ENCODE data around the gene WDR13.
"Not testable (repeated sequence)": the region's sequence is repeated elsewhere in the genome, so short reads cannot be mapped to it uniquely, and the experiment has no call there.

The WDR13 gene

DNA sequence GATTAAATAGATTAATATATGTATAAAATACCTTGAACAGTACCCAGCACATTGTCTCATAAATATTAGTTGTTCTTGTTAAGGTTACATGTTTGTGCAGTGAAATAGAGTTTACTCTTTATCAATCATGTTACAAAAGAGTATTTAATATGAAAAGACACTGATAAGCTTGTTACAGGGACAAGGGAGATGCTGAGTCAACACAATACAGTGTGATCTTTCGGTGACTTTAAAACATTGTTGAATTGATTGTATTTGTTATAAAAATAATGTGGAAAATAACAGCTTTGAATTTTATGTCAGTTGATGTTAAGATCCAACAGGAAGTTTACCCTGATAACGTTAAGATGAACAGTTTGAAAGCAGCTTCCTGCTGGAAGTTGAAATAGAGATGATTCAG is 1.4 kb upstream of the WDR13 start:
- no peak for DNase-seq

DNA sequence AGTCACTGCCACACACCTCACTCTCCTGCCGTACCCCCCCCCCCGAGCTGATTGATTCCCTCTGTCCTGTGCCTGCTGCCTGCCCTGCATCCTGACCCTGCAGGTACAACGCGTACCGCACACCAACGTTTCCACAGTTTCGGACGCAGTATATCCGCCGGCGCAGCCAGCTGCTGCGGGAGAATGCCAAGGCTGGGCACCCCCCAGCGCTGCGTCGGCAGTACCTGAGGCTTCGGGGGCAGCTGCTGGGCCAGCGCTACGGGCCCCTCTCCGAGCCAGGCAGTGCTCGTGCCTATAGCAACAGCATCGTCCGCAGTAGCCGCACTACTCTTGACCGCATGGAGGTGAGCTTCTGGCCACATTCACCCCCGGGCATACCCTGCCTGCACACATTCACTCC is 1.3 kb downstream of the WDR13 start:
- no peak for DNase-seq

DNA sequence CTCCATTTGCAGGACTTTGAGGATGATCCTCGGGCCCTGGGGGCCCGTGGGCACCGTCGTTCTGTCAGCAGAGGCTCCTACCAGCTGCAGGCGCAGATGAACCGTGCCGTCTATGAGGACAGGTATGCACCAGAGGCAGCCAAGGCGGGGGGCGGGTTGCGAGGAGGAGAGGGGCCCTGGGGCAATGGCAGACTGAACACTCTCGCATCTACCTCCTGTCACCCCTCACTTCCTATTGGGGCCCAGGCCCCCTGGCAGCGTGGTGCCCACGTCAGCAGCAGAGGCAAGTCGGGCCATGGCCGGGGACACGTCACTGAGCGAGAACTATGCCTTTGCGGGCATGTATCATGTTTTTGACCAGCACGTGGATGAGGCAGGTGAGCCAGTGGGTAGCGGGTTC is 2.0 kb downstream of the WDR13 start:
- DNase-seq, result no peak

DNA sequence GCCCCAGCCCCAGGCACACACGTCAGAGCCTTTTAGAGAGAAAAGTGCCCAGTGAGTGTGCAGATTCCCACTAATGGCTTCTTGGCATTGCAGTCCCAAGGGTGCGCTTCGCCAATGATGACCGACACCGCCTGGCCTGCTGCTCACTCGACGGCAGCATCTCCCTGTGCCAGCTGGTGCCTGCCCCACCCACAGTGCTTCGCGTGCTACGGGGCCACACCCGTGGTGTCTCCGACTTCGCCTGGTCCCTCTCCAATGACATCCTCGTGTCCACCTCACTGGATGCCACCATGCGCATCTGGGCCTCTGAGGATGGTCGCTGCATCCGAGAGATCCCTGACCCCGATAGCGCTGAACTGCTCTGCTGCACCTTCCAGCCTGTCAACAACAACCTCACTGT is 2.9 kb downstream of the WDR13 start:
- no peak for DNase-seq

DNA sequence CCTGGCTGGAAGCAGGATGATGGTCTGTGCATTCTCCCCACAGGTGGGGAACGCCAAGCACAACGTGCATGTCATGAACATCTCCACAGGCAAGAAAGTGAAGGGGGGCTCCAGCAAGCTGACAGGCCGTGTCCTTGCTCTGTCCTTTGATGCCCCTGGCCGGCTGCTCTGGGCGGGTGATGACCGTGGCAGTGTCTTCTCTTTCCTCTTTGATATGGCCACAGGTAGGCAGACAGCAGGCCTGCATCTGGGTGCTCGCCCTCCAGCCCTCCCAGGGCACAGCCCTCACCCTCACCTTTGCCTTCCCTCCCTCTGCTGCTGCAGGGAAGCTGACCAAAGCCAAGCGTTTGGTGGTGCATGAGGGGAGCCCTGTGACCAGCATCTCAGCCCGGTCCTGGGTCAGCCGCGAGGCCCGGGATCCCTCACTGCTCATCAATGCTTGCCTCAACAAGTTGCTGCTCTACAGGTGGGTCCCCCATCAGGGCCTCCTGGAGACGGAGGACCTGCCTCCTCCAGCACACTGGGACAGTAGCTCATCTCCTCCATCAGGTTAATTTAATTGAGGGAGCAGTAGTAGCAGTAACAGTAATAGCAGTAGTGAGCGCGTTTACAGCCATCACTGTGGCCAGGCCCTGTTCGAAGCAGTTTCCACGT is 4.6 kb downstream of the WDR13 start:
- DNase-seq, result no peak

DNA sequence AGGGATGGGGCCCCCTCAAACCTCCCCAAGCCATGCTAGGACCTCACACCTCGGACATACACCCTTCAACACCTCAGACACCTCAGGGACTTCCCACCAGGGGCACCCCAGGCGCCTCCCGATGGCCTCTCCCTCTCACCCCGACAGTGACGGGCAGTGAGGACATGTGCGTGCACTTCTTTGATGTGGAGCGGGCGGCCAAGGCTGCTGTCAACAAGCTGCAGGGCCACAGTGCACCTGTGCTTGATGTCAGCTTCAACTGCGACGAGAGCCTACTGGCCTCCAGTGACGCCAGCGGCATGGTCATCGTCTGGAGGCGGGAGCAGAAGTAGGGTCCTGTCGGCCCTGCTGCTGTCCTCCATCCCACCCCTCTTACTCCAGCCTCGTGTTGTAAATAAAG is 7.4 kb downstream of the WDR13 start:
- DNase-seq, result no peak

DNA sequence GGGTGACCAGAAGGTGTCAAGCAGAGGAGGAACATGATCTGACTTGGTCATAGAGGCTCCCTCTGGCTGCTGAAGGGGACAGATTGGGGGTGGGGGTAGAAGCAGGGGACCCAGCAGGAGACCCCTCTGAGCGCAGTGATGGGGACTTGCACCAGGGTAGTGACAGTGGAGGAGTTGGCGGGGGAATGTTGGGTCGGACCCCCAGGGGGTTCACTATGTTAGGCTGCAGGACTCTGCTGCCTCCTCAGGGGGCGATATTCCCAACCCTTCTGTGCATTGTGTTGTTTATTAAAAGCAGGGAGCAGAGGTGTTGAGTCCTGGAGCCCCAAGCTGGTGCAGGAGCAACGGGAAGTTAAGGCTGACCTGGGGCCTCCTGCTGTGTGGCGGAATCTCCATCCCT is 8.8 kb downstream of the WDR13 start:
- no peak for DNase-seq

DNA sequence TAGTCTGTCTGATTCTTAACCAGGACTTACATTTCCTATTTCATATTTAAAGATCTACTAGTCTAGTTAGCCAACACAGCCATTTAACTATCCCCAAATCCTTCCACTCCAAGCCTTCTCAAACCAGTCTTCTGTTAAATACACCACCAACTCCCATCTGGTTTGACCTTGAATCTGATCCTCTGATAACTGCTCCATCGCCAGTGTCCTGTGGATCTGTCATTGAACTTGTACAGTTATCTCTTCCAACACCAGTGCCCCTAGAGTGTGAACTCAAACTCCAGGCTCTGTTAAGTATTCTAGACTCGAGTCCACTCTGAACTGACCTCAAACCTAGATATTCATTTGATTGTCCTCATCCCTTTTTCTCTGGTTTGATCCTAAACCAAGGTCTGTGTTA is 14.4 kb downstream of the WDR13 start:
- DNase-seq, result no peak

DNA sequence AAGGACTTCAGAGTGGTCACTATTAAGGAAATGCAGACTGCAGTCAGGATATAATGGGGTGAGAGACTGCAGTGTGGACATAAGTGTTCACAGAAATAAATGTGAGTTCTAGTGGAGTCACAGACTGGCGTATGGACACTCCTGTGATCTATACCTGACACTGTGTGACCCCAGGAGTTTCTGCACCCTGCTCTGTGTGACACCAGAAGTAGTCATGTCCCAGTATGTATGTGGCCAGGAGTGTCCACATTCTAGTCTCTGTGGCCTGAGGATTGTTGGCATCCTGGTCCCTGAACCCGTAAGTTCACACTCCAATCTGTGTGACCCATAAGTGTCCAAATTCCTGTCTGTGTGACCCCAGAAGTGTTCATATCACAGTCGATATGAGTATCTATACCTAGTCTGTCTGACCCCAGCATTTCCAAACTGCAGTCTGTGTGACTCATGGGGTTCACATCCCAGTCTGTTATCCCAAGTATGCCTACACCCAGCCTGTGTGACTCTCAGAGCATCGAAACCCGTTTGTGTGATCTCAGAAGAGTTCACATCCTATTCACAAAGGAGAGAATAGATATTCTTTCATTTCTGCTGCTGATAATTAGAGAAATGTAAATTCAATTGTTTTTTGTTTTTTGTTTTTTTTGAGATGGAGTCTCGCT is 16.3 kb downstream of the WDR13 start:
- no peak for DNase-seq

DNA sequence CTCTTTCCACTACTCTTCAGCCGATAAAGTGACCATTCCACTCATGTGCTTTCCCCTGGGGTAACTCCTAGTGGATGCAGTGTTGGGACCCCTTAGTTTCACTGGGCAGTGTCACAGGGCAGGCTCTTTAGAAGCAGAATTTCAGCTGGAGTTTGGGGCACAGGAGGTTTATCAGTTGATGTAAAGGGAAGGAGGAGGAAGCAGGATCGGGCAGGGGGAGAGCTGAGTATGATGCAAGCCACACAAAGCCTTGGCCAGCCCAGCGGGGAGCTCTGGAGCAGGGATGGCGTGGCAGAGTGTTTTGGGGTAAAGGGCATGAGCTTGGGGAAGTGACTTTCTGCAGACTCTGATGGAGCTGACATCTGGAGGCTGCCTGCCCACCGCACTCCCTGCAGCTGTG is 19.3 kb downstream of the WDR13 start:
- no peak for DNase-seq

DNA sequence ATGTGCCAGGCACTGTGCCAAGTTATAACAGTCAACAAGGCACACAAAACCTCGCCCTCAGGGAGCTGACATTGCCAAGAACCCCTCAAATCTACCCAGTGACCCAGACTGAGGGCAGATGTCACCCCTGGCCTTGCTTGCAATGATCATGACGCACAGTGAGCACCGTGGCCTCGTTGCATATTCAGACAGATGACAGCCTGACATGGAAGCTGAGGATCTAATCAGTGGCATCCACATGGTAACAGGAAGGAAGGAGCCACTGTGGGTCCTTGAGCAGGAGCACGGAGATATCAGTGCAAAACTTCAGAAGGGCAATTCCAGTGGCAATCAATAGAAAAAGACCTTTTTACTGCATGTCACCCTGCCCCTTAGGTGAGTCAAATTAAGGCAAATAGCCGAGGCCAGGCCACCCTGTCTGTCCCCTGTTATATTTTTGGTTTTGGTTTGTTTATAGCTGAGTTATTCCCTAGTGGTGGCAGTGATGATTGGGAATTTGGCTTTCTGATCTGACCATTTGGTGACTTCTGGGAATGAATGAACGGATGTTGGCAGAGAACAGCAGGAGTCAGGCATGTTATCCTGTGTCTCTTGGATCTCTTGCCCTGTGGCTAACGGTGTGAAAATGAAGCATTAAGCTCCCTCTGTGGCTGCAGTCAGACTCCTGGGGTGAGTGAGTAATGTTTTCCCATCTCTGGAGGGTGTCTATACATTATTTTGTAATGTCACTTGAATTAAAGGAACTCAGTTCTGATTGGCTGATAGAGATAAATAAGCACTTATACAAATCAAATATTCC is 20.4 kb downstream of the WDR13 start:
- no peak for DNase-seq

DNA sequence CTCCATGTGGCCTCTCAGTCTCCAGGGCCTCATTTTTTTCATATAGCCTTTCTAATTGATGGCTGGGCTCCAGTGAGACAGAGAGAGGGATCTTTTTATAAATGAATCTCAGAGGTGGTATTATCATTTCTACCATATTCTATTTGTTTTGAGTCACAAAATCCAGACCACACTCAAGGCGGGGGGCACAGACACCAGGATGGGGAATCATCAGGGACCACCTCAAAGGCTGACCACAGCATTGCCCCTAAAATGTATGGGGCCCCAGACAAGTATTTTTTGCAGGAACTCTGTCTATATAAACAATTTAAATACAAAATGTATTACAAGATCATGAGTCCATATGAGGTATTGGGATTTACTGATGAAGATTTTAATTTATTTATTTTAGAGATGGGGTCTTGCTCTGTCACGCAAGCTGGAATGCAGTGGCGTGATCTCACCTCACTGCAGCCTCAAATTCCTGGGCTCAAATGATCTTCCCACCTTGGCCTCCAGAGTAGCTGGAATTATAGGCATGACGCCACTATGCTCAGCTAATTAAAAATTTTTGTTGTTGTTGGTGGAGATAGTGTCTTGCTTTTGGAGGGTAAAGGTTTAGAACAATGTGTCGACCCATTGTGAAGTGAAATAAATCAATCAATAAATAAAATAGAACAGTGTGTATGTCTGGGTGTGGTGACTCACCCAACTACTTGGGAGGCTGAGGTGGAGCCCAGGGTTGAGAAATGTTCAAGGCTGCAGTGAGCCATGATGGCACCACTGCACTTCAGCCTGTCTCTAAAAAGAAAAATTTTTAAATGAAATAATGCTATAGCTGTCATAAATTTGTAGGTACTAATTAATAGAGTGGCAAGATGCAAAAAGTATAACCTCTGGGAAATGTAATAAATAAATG is 29.4 kb downstream of the WDR13 start:
- DNase-seq, result no peak

DNA sequence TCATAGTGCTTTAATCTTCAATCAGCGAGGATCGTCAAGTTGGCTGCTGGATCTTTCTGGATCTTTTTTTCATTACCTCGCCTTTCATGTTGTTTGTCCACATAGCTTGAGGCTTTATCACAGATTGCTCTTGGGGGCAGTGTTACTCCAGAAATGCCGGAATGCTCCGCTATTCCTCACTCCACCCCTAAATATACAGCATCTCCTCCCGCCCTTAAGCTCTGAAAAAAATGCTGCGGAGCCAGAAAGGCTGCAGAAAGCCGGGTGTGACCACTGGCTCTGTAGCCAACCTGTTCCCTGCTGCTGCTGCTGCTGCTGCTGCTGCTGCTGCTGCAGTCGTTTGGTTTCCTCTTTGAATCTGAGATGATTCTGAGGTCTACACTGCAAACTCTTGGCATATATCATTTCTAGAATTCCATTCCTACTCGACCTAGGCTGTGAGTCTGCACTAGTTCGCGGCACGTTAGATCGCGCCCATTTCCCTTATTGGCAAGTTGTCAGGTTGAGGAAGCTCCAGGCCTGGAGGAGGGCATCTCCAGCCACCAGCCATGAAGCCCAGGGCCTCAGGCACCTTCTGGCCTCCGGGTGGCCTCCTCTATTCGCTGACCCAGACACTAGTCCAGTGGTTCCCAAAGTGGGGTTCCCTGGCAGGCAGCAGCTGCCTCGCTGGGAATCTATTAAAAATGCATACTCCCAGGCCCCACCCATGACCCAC is 34.2 kb downstream of the WDR13 start:
- peak; percentile 95 for DNase-seq

DNA sequence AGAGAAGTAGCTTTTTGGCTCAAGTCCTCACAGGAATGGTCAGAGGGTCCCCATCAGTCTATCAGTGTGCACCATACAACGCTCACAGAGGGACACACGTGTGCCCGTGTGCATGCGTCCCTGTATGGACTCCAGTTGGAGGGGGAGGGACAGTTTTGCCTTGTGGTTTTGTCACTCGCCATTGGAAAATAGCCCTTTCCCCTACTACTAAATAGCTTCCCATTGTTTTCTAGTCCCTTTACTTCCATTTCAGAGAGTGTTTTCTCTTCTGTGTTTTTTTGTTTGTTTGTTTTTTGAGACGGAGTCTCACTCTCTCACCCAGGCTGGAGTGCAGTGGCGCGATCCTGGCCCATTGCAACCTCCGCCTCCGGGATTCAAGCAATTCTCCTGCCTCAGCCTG is 34.9 kb downstream of the WDR13 start:
- DNase-seq, result no peak

DNA sequence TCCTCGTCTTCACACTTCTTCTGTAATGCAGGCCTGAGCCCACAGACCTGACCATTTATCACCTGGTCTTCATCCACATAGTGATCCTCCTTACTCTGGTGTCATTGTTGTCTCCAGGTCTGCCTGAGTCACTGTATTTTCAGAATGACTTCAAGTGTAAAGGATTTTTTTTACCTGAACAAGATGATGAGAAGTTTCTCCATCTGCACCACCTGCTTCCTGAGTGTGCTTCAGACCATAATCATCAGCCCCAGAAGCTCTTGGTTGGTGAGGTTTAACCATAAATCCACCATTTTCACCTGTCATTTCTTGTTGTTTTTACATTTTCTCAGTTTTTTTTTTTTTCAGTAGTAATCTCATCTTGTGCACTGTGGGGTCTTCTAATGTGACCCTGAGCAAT is 39.0 kb downstream of the WDR13 start:
- DNase-seq, result no peak

DNA sequence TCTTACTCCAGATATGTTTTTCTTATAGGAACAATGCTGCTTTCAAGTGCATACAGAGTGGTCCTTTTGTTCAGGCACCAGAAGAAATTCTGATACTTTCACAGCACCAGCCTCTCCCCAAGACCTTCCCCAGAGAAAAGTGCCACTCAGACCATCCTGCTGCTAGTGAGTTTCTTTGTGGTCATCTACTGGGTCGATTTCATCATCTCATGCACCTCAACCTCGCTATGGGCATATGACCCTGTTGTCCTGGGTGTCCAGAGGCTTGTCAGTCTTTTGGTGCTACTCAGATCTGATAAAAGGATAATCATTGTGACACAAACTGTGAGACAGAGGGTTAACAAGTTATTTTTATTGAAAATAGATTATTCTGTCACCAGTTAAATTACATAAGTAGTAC is 39.5 kb downstream of the WDR13 start:
- DNase-seq, result no peak

DNA sequence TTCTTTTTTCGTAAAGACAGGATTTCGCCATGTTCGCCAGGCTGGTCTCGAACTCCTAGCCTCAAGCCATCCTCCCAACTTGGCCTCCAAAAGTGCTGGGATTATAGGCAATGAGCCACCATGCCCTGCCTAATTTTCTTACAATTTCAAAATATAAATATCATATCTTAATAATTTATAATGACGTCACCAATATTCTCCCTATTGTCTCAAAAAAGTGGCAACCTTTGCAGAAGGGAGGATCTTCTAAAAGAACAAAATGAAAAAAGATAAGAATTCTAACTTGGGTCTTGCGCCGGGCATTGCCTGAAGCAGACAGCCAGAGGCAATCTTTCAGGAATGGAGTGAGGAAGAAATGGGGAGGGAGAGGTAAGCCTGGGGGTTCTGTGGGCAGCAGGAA is 48.4 kb downstream of the WDR13 start:
- DNase-seq, result no peak

DNA sequence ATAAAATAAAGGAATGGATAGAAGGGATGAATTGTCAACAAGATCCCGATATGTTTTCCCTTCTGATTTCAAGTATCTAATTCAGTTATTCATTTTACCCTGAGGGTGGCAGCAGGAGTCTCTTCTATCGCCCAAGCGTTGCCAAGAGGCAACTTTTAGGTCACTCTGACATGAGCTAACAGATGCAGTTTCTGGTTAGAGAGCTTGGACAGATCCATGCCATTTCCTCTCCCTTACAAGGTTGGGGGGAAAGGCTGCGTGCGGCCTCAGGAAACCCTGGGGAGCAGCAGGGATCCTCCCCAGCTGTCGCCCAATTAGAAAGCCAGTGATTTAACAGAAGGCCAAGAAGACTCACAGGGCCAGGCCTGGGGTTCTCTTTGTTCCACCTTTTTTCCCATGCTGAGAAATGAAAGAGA is 51.1 kb downstream of the WDR13 start:
- DNase-seq, result peak; percentile 71

DNA sequence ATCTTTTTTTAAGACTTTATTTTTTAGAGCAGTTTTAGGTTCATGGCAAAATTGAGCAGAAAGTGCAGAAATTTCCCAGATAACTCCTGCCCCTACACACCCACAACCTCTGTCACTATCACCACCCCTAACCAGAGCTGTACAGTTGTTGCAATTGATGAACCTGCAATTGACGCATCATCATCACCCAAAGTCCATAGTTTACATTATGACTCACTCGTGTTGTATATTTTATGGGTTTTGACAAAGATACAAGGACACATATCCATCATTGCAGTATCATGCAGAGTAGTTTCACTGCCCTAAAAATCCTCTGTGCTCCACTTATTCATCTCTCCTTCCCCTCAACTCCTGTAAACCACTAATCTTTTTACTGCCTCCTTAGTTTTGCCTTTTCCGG is 51.8 kb downstream of the WDR13 start:
- no peak for DNase-seq

DNA sequence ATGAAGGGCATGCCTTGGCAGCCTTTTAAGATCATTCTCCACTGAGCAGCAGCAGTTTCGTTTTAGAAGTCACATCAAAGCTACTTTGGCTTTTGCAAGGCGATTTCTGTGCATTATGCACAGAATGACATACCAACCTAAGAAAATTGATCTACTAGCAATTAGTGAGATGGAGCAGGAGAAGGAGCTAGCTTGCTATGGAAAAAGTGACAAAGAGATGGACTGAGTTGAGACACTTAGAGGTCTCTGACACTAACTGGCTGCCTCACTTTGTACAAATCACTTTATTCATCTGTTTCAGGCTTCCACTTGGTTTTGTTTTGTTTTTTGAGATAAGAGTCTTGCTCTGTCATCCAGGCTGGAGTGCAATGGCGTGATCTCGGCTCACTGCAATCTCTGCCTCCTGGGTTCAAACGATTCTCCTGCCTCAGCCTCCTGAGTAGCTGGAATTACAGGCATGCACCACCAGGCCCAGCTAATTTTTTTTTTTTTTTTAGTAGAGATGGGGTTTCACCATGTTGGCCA is 54.8 kb downstream of the WDR13 start:
- DNase-seq, result not testable (repeated sequence)

DNA sequence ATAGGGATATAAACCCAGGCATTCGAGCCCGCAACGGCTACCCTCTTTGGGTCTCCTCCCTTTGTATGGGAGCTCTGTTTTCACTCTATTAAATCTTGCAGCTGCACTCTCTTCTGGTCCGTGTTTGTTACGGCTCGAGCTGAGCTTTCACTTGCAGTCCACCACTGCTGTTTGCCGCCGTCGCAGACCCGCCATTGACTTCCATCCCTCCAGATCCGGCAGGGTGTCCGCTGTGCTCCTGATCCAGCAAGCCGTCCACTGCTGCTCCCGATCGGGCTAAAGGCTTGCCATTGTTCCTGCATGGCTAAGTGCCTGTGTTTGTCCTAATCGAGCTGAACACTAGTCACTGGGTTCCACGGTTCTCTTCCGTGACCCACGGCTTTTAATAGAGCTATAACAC is 57.5 kb downstream of the WDR13 start:
- not testable (repeated sequence) for DNase-seq

All from NCI-H82 (cell line).